HepG2 (cell line): ENCODE measurements around the gene TPP2. TPM values are rescaled to one million over a fixed set of nuclear protein-coding genes. Genes with fewer than 3 reads are reported as not detected.

ENCODE experiments used
- ATAC-seq: fragments of 200-7000 bp; cut with Tn5 transposase; 3 replicates; pipeline ENCODE4 v1.9.1; 2020; ENCODE audit warnings: mild to moderate bottlenecking, moderate library complexity
- BruUV-seq: library from RNA; stranded (reverse); fragments of 400-500 nt; replicated peaks from 2 replicates; lab custom pipeline; 2021; lab: Mats Ljungman, UMichigan
- CTCF ChIA-PET: fragments of 300-600 bp; formaldehyde crosslinking; extraction: SDS; loops from one replicate; lab custom pipeline; 2021; ENCODE audit warnings: low total read pairs, inconsistent platforms, low intra/inter-chr PET ratio; lab: Yijun Ruan, JAX
- POLR2A ChIA-PET: fragments of 350-600 bp; sonication (Branson Sonifier 250); formaldehyde crosslinking; loops from one replicate; lab custom pipeline; 2020; ENCODE audit warnings: antibody characterized with exemption, inconsistent platforms; lab: Yijun Ruan, JAX
- DNase-seq: peaks from one replicate; pipeline ENCODE4 v3.0.0-alpha.2; 2015; ENCODE audit warnings: low spot score
- FAIRE-seq: peaks from 3 replicates; lab custom pipeline; 2011; peaks lifted over from hg19 to GRCh38; lab: Jason Lieb, UNC
- H2AFZ ChIP-seq: one replicate; pipeline ENCODE4 v1.6.1; 2011; ENCODE audit warnings: low read length, inconsistent platforms
- H3K27ac ChIP-seq: fragments of 300-600 bp; 3 replicates; pipeline ENCODE4 v1.8.0; 2011; ENCODE audit warnings: mixed run types, mild to moderate bottlenecking, mixed read lengths, low read length, inconsistent platforms; ENCODE audit not compliant: insufficient read depth; ENCODE audit errors: extremely low read length
- H3K27me3 ChIP-seq, 2 experiments: fragments of 200-600 bp in 1 of 2; 2 replicates in 1 of 2; 3 replicates in 1 of 2; pipeline versions ENCODE4 v1.6.0 to v1.8.0; 2011; ENCODE audit warnings: low read length in 2 of 2, mild to moderate bottlenecking in 2 of 2, moderate library complexity in 2 of 2, inconsistent platforms in 1 of 2; ENCODE audit not compliant: insufficient read depth in 2 of 2, control insufficient read depth in 1 of 2
- H3K36me3 ChIP-seq, 2 experiments: fragments of 200-600 bp in 1 of 2; replicated peaks in 1 of 2; 2 replicates in 1 of 2; 3 replicates in 1 of 2; pipeline versions ENCODE4 v1.5.1 to v1.8.0; 2011; ENCODE audit warnings: low read length in 2 of 2, inconsistent platforms in 1 of 2; ENCODE audit not compliant: insufficient read depth in 2 of 2, control insufficient read depth in 1 of 2
- H3K4me1 ChIP-seq: 2 replicates; pipeline ENCODE4 v1.5.1; 2012; ENCODE audit warnings: low read length, inconsistent platforms; ENCODE audit not compliant: insufficient read depth
- H3K4me2 ChIP-seq: 2 replicates; pipeline ENCODE4 v1.6.0; 2011; ENCODE audit warnings: low read depth, low read length, inconsistent platforms
- H3K4me3 ChIP-seq, 3 experiments: fragments of 200-600 bp in 1 of 3; sonication (generic), shearing (Covaris generic) in 1 of 3; replicated peaks in 1 of 3; 2 replicates each; pipeline ENCODE4 v1.5.1; 2011 to 2016; ENCODE audit warnings: low read length in 3 of 3, inconsistent platforms in 2 of 3, low read depth in 2 of 3, mild to moderate bottlenecking in 2 of 3, control low read depth in 1 of 3, mixed read lengths in 1 of 3; ENCODE audit not compliant: insufficient read depth in 1 of 3
- H3K79me2 ChIP-seq: one replicate; pipeline ENCODE4 v1.6.1; 2011; ENCODE audit warnings: low read length, inconsistent platforms; ENCODE audit not compliant: insufficient read depth
- H3K9ac ChIP-seq: 2 replicates; pipeline ENCODE4 v1.6.0; 2011; ENCODE audit warnings: mild to moderate bottlenecking, low read depth, low read length, inconsistent platforms; ENCODE audit not compliant: insufficient read depth
- H3K9me3 ChIP-seq: 2 replicates; pipeline ENCODE4 v1.5.1; 2012; ENCODE audit warnings: mild to moderate bottlenecking, low read length
- H4K20me1 ChIP-seq: 2 replicates; pipeline ENCODE4 v1.6.0; 2011; ENCODE audit warnings: inconsistent platforms, mild to moderate bottlenecking, low read length, moderate library complexity; ENCODE audit not compliant: insufficient read depth
- GTF2F1 ChIP-seq: fragments of 150-350 bp; IDR thresholded peaks from 2 replicates; pipeline ENCODE4 v1.6.1; 2014; ENCODE audit warnings: low read length
- JARID2 ChIP-seq: sonication (generic); formaldehyde crosslinking; IDR thresholded peaks from 2 replicates; pipeline ENCODE4 v1.8.1; 2023; ENCODE audit warnings: missing genetic modification reagents, inconsistent platforms; ENCODE audit not compliant: insufficient replicate concordance
- RAD21 ChIP-seq: fragments of 450-650 bp; formaldehyde crosslinking; IDR thresholded peaks from 2 replicates; pipeline ENCODE4 v1.5.0; 2020; ENCODE audit warnings: mild to moderate bottlenecking
- SRSF4 ChIP-seq: fragments of 200-400 bp; formaldehyde crosslinking; IDR thresholded peaks from one replicate; pipeline ENCODE4 v1.6.1; 2018; ENCODE audit warnings: mild to moderate bottlenecking, low read depth, low read length, moderate library complexity; ENCODE audit not compliant: poor library complexity, severe bottlenecking
- ZKSCAN5 ChIP-seq: sonication (generic); formaldehyde crosslinking; IDR thresholded peaks from 2 replicates; pipeline ENCODE4 v1.5.1; 2020; ENCODE audit warnings: mild to moderate bottlenecking, missing genetic modification reagents
- ZNF367 ChIP-seq: sonication (generic); formaldehyde crosslinking; IDR thresholded peaks from 2 replicates; pipeline ENCODE4 v1.4.0; 2020; ENCODE audit warnings: missing genetic modification reagents, borderline replicate concordance
- ZNF713 ChIP-seq: sonication (generic); formaldehyde crosslinking; IDR thresholded peaks from 2 replicates; pipeline ENCODE4 v1.4.0; 2020; ENCODE audit warnings: mild to moderate bottlenecking, missing genetic modification reagents
- ZNF83 ChIP-seq: sonication (generic); formaldehyde crosslinking; IDR thresholded peaks from 2 replicates; pipeline ENCODE4 v1.4.0; 2020; ENCODE audit warnings: missing genetic modification reagents, mild to moderate bottlenecking, borderline replicate concordance
- WGBS: methylation state at CpG from one replicate; pipeline ENCODE4 v1.1.6; 2017; ENCODE audit warnings: low lambda C conversion rate; 5-methylcytosine and 5-hydroxymethylcytosine counted together
- in situ Hi-C: cut with HindIII; loops from 2 replicates; pipeline ENCODE4 v1.10.0; 2017; ENCODE audit warnings: low pct_unique_long_range_greater_than_20kb; ENCODE audit not compliant: extremely low pct_ligation_motif_present
- intact Hi-C: fragments of 100-400 bp; cut with micrococcal nuclease; formaldehyde crosslinking; loops from one replicate; pipeline ENCODE4 v1.10.0; 2022; ENCODE audit not compliant: unreplicated experiment
- polyA plus RNA-seq, 8 experiments: library from polyadenylated mRNA; depleted of rRNA in 3 of 8; stranded (reverse) in 7 of 8; unstranded in 1 of 8; fragments of >200 nt; fragmentation: Illumina TruSeq in 4 of 8; extraction: Trizol in 4 of 8; gene quantifications; 2 replicates each; pipeline versions ENCODE4 v1.2.1 to v1.2.3, GENCODE V29; 2011 to 2016; ENCODE audit warnings: low read depth in 4 of 8, missing spikeins in 1 of 8, mixed read lengths in 1 of 8; ENCODE audit not compliant: insufficient read depth in 1 of 8
- total RNA-seq, 5 experiments: library from RNA; depleted of rRNA; stranded (reverse); fragments of >200 nt; fragmentation: Illumina TruSeq; extraction: Trizol; gene quantifications; 2 replicates each; pipeline ENCODE4 v1.2.3, GENCODE V29; 2016; ENCODE audit warnings: low read depth in 1 of 5
- TF ChIP-seq, protein P1 (sequence below), 2 experiments: sonication (generic) in 1 of 2; formaldehyde crosslinking in 1 of 2; IDR thresholded peaks; 2 replicates each; pipeline versions ENCODE4 v1.4.0 to v1.6.1; 2018 to 2020; ENCODE audit warnings: missing genetic modification reagents in 2 of 2, borderline replicate concordance in 1 of 2, low read depth in 1 of 2, mild to moderate bottlenecking in 1 of 2, missing biosample characterization in 1 of 2
- TF ChIP-seq, protein P2 (sequence below): sonication (generic); formaldehyde crosslinking; IDR thresholded peaks from 2 replicates; pipeline ENCODE4 v1.4.0; 2020; ENCODE audit warnings: mild to moderate bottlenecking, missing genetic modification reagents
- TF ChIP-seq, protein P3 (sequence below): sonication (generic); formaldehyde crosslinking; IDR thresholded peaks from 2 replicates; pipeline ENCODE4 v1.4.0; 2020; ENCODE audit warnings: mild to moderate bottlenecking, missing genetic modification reagents

The TPP2 gene
- total and polyA plus RNA-seq, 2 of the 13 experiments (the other 11 are each of a cell fraction or from before 2014, with no cell fraction given) = 16.4 to 52.1 TPM

DNA sequence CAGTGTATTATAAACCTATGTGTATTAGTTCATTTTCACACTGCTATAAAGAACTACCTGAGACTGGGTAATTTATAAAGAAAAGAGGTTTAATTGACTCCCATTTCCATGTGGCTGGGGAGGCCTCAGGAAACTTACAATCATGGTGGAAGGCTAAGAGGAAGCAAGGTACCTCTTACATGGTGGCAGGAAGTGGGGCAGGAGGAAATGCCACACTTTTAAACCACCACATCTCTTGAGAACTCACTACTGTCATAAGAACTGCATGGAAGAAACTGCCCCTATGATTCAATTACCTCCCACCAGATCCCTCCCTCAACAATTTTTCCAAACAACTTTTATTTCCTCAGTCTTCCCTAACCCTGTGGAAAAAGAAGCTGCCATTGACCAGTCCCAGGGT is 14.5 kb upstream of the TPP2 start:
- no peak overlapping the region for H2AFZ ChIP-seq
- ATAC-seq (no peak), FAIRE-seq (no peak), DNase-seq (no peak)
- no peaks in the 10 kb centered on the region for H3K36me3 ChIP-seq
- no peaks in the 10 kb centered on the region for H4K20me1 ChIP-seq
- no peaks in the 10 kb centered on the region for H3K4me1 ChIP-seq
- TF ChIP-seq ZNF367 (CRISPR knock-in tag) = no peak
- no peak for TF ChIP-seq ZKSCAN5 (CRISPR knock-in tag)
- TF ChIP-seq RAD21 (CRISPR knock-in tag) = no peak
- TF ChIP-seq ZNF83 = no peak
- H3K4me2 ChIP-seq = no peak overlapping the region
- no peak overlapping the region for H3K4me3 ChIP-seq
- H3K27ac ChIP-seq = no peak overlapping the region
- in situ Hi-C loops = loop anchor here (5.0 kb wide), 1 partner anchor 140 kb away; no protein-coding TSS in a partner anchor
- BruUV-seq = no TSS peak
- no peaks in the 10 kb centered on the region for H3K9me3 ChIP-seq
- no peak overlapping the region for H3K9ac ChIP-seq
- no peaks in the 10 kb centered on the region for H3K79me2 ChIP-seq
- ChIA-PET POLR2A (no interaction called here), CTCF (no interaction called here)
- H3K27me3 ChIP-seq = peaks cover 0 to 14% of the 10 kb centered on the region in 2 experiments; a peak in 4 of 5 replicates
- intact Hi-C loops = loop anchor here (5.0 kb wide), 1 partner anchor 560 kb away; no protein-coding TSS in a partner anchor

DNA sequence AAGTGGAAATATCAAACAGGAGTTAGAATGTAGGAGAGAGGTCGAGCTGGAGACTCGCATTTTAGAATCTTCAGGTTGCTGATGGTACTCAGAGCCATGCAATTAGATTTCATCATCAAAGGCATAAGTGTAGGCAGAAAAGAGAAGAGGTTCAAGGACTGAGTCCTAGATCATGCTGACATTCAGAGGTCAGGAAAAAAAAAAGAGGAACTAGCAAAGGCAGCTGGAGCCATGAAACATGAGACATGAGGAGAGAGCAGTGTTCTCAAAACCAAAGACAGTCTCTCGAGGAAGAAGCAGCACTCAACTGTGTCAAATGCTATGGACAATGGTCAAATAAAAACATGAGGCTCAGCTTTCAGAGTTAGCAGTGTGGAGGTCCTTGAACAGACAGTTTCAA is 12.4 kb upstream of the TPP2 start:
- Histone ChIP-seq H3K79me2 (no peaks in the 10 kb centered on the region), H3K4me2 (no peak overlapping the region), H2AFZ (no peak overlapping the region), H3K27me3 (peaks cover 0 to 14% of the 10 kb centered on the region in 2 experiments; a peak in 4 of 5 replicates), H3K9ac (no peak overlapping the region), H3K9me3 (no peaks in the 10 kb centered on the region), H3K4me1 (no peaks in the 10 kb centered on the region), H3K4me3 (no peak overlapping the region), H4K20me1 (no peaks in the 10 kb centered on the region), H3K36me3 (no peaks in the 10 kb centered on the region), H3K27ac (no peak overlapping the region)
- no TSS peak for BruUV-seq
- ChIA-PET POLR2A (interaction anchor here (0.8 kb wide), 1 partner anchor 12 kb away, joined by 3 read pairs; no protein-coding TSS in a partner anchor), CTCF (no interaction called here)
- no peak for FAIRE-seq
- no peak for DNase-seq
- WGBS = 5% methylated on average over 3 of the region's 3 CpGs
- no peak for ATAC-seq
- intact Hi-C loops (loop anchor here (5.0 kb wide), 1 partner anchor 558 kb away; no protein-coding TSS in a partner anchor), in situ Hi-C loops (loop anchor here (5.0 kb wide), 1 partner anchor 138 kb away; no protein-coding TSS in a partner anchor)
- TF ChIP-seq JARID2 (CRISPR knock-in tag) (no peak), SRSF4 (no peak), GTF2F1 (no peak), ZNF713 (CRISPR knock-in tag) (no peak)
- TF ChIP-seq, protein P1, sequence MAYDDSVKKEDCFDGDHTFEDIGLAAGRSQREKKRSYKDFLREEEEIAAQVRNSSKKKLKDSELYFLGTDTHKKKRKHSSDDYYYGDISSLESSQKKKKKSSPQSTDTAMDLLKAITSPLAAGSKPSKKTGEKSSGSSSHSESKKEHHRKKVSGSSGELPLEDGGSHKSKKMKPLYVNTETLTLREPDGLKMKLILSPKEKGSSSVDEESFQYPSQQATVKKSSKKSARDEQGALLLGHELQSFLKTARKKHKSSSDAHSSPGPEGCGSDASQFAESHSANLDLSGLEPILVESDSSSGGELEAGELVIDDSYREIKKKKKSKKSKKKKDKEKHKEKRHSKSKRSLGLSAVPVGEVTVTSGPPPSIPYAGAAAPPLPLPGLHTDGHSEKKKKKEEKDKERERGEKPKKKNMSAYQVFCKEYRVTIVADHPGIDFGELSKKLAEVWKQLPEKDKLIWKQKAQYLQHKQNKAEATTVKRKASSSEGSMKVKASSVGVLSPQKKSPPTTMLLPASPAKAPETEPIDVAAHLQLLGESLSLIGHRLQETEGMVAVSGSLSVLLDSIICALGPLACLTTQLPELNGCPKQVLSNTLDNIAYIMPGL (CRISPR knock-in tag; IDR thresholded peaks at IDR 0.05; ENCODE audit: borderline replicate concordance in 1 of 2, low read depth in 1 of 2) = no peak
- TF ChIP-seq, protein P2, sequence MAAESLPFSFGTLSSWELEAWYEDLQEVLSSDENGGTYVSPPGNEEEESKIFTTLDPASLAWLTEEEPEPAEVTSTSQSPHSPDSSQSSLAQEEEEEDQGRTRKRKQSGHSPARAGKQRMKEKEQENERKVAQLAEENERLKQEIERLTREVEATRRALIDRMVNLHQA = no peak
- TF ChIP-seq, protein P3, sequence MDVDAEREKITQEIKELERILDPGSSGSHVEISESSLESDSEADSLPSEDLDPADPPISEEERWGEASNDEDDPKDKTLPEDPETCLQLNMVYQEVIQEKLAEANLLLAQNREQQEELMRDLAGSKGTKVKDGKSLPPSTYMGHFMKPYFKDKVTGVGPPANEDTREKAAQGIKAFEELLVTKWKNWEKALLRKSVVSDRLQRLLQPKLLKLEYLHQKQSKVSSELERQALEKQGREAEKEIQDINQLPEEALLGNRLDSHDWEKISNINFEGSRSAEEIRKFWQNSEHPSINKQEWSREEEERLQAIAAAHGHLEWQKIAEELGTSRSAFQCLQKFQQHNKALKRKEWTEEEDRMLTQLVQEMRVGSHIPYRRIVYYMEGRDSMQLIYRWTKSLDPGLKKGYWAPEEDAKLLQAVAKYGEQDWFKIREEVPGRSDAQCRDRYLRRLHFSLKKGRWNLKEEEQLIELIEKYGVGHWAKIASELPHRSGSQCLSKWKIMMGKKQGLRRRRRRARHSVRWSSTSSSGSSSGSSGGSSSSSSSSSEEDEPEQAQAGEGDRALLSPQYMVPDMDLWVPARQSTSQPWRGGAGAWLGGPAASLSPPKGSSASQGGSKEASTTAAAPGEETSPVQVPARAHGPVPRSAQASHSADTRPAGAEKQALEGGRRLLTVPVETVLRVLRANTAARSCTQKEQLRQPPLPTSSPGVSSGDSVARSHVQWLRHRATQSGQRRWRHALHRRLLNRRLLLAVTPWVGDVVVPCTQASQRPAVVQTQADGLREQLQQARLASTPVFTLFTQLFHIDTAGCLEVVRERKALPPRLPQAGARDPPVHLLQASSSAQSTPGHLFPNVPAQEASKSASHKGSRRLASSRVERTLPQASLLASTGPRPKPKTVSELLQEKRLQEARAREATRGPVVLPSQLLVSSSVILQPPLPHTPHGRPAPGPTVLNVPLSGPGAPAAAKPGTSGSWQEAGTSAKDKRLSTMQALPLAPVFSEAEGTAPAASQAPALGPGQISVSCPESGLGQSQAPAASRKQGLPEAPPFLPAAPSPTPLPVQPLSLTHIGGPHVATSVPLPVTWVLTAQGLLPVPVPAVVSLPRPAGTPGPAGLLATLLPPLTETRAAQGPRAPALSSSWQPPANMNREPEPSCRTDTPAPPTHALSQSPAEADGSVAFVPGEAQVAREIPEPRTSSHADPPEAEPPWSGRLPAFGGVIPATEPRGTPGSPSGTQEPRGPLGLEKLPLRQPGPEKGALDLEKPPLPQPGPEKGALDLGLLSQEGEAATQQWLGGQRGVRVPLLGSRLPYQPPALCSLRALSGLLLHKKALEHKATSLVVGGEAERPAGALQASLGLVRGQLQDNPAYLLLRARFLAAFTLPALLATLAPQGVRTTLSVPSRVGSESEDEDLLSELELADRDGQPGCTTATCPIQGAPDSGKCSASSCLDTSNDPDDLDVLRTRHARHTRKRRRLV (CRISPR knock-in tag) = no peak
